Kidney tubule cell (primary cell): ENCODE data around the gene CORO6.
"Not testable (repeated sequence)": the region's sequence is repeated elsewhere in the genome, so short reads cannot be mapped to it uniquely, and the experiment has no call there.

Source experiments
- DNase-seq: peaks from one replicate; pipeline ENCODE4 v3.0.0-alpha.2; 2018; ENCODE audit warnings: low spot score

The CORO6 gene

GRCh38 chr17:29622337-29623282 is at the start of gene CORO6:
Gene CORO6, minus strand, starts transcription at chr17:29622912. Its CDS starts 1,491 bp downstream, at chr17:29621421.
- DNase-seq: peak; percentile 49

GRCh38 chr17:29671661-29672060 is 48.9 kb upstream of the CORO6 start:
- DNase-seq: no peak

- DNase-seq: no peak
These were observed 46.6 kb upstream of the CORO6 start for GRCh38 chr17:29669266-29669665.

- no peak for DNase-seq
These were observed 45.3 kb upstream of the CORO6 start for GRCh38 chr17:29667969-29668368.

GRCh38 chr17:29665481-29665810 is 42.7 kb upstream of the CORO6 start:
- DNase-seq: peak; percentile 76

- DNase-seq: no peak
These were observed 42.2 kb upstream of the CORO6 start for GRCh38 chr17:29664743-29665480.

- DNase-seq: no peak
These were observed 40.4 kb upstream of the CORO6 start for GRCh38 chr17:29663155-29663554.

GRCh38 chr17:29661213-29661612 is 38.5 kb upstream of the CORO6 start:
- no peak for DNase-seq

- no peak for DNase-seq
These were observed 36.4 kb upstream of the CORO6 start for GRCh38 chr17:29659155-29659554.

GRCh38 chr17:29655323-29655722 is 32.6 kb upstream of the CORO6 start:
- DNase-seq: no peak

- no peak for DNase-seq
These were observed 31.4 kb upstream of the CORO6 start for GRCh38 chr17:29653995-29654714.

GRCh38 chr17:29652976-29653375 is 30.3 kb upstream of the CORO6 start:
- DNase-seq: no peak

GRCh38 chr17:29651913-29652312 is 29.2 kb upstream of the CORO6 start:
- not testable (repeated sequence) for DNase-seq

GRCh38 chr17:29650396-29650795 is 27.7 kb upstream of the CORO6 start:
- DNase-seq: no peak

GRCh38 chr17:29649359-29649758 is 26.6 kb upstream of the CORO6 start:
- no peak for DNase-seq

GRCh38 chr17:29648005-29648404 is 25.3 kb upstream of the CORO6 start:
- DNase-seq: no peak

- DNase-seq: no peak
These were observed 22.9 kb upstream of the CORO6 start for GRCh38 chr17:29645515-29646051.

- DNase-seq: no peak
These were observed 21.1 kb upstream of the CORO6 start for GRCh38 chr17:29643817-29644160.

GRCh38 chr17:29642171-29642611 is 19.5 kb upstream of the CORO6 start:
- no peak for DNase-seq

GRCh38 chr17:29640981-29641642 is 18.4 kb upstream of the CORO6 start:
- no peak for DNase-seq

GRCh38 chr17:29640413-29640812 is 17.7 kb upstream of the CORO6 start:
- DNase-seq: peak; percentile 46

- DNase-seq: no peak
These were observed 11.2 kb upstream of the CORO6 start for GRCh38 chr17:29633886-29634285.
